IMR-90 (cell line): ENCODE measurements around the gene SPATA21.

Experiments used
- BHLHE40 ChIP-seq: fragments of 150-350 bp; IDR thresholded peaks from 2 replicates; pipeline ENCODE4 v1.6.1; 2016; ENCODE audit warnings: mild to moderate bottlenecking, low read depth, low read length
- CTCF ChIP-seq: conservative IDR thresholded peaks from 2 replicates; pipeline ENCODE4 v1.5.1; 2012; ENCODE audit warnings: mild to moderate bottlenecking, low read depth, low read length, improper control_type of control experiment
- ELK1 ChIP-seq: fragments of 150-350 bp; IDR thresholded peaks from 2 replicates; pipeline ENCODE4 v1.6.1; 2016; ENCODE audit warnings: low read depth, mild to moderate bottlenecking, low read length, moderate library complexity, borderline replicate concordance
- SMC3 ChIP-seq: fragments of 150-350 bp; IDR thresholded peaks from 2 replicates; pipeline ENCODE4 v1.6.1; 2016; ENCODE audit warnings: low read depth, mild to moderate bottlenecking, antibody characterized with exemption, low read length, moderate library complexity
- TF ChIP-seq, protein P1 (sequence below): fragments of 150-350 bp; IDR thresholded peaks from 2 replicates; pipeline ENCODE4 v1.6.1; 2017; ENCODE audit warnings: mild to moderate bottlenecking, antibody characterized with exemption, low read length, low read depth

GRCh38 chr1:16425125-16426025, 11.8 kb downstream of the SPATA21 start:
- TF ChIP-seq CTCF: no peak
- no peak for TF ChIP-seq ELK1
- no peak for TF ChIP-seq SMC3
- TF ChIP-seq, protein P1, sequence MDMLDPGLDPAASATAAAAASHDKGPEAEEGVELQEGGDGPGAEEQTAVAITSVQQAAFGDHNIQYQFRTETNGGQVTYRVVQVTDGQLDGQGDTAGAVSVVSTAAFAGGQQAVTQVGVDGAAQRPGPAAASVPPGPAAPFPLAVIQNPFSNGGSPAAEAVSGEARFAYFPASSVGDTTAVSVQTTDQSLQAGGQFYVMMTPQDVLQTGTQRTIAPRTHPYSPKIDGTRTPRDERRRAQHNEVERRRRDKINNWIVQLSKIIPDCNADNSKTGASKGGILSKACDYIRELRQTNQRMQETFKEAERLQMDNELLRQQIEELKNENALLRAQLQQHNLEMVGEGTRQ: no peak
- TF ChIP-seq BHLHE40: no peak
